Panc1 (cell line): ENCODE data around the gene HNRNPA1L2. TPM values are rescaled to one million over a fixed set of nuclear protein-coding genes. Genes with fewer than 3 reads are reported as not detected.

Source experiments
- ATAC-seq: fragments of 200-7000 bp; cut with Tn5 transposase; 2 replicates; pipeline ENCODE4 v1.9.1; 2020; ENCODE audit warnings: mild to moderate bottlenecking, moderate library complexity
- BruUV-seq: library from RNA; stranded (reverse); fragments of 400-500 nt; replicated peaks from 2 replicates; lab custom pipeline; 2021; lab: Mats Ljungman, UMichigan
- CTCF ChIA-PET: fragments of 300-600 bp; sonication (Branson Sonifier 250); formaldehyde crosslinking; loops from one replicate; lab custom pipeline; 2022; ENCODE audit warnings: antibody characterized with exemption; lab: Charles Lee
- POLR2A ChIA-PET: fragments of 300-600 bp; sonication (Branson Sonifier 250); formaldehyde crosslinking; loops from one replicate; lab custom pipeline; 2022; ENCODE audit warnings: antibody characterized with exemption; lab: Charles Lee
- DNase-seq: peaks from one replicate; pipeline ENCODE4 v3.0.0-alpha.2; 2010; ENCODE audit warnings: low read depth, low spot score
- H3K27ac ChIP-seq: 2 replicates; pipeline ENCODE4 v1.5.1; 2011; ENCODE audit warnings: mild to moderate bottlenecking, low read length, inconsistent platforms
- H3K27me3 ChIP-seq: fragments of 200-500 bp; sonication (Bioruptor generic); 2 replicates; pipeline ENCODE4 v1.6.0; 2014; ENCODE audit warnings: low read length, inconsistent platforms; ENCODE audit not compliant: control insufficient read depth, insufficient read depth
- H3K36me3 ChIP-seq: fragments of 200-500 bp; sonication (Bioruptor generic); 2 replicates; pipeline ENCODE4 v1.5.1; 2014; ENCODE audit warnings: inconsistent platforms, mild to moderate bottlenecking, low read length, moderate library complexity; ENCODE audit not compliant: control insufficient read depth, insufficient read depth
- H3K4me1 ChIP-seq: 2 replicates; pipeline ENCODE4 v1.5.1; 2011; ENCODE audit warnings: inconsistent platforms, mild to moderate bottlenecking, low read length, moderate library complexity; ENCODE audit not compliant: control insufficient read depth, insufficient read depth
- H3K4me3 ChIP-seq, 2 experiments: 2 replicates each; pipeline ENCODE4 v1.5.1; 2011 to 2012; ENCODE audit warnings: low read depth in 2 of 2, low read length in 2 of 2, mild to moderate bottlenecking in 2 of 2, inconsistent platforms in 1 of 2, moderate library complexity in 1 of 2
- H3K9me3 ChIP-seq: fragments of 200-500 bp; sonication (Bioruptor generic); 2 replicates; pipeline ENCODE4 v1.5.1; 2014; ENCODE audit warnings: low read depth, mild to moderate bottlenecking, inconsistent platforms, low read length, moderate library complexity; ENCODE audit not compliant: control insufficient read depth, insufficient read depth
- CTCF ChIP-seq: fragments of 450-650 bp; IDR thresholded peaks from 2 replicates; pipeline ENCODE4 v1.5.1; 2017; ENCODE audit warnings: mild to moderate bottlenecking
- POLR2AphosphoS5 ChIP-seq: IDR thresholded peaks from 2 replicates; pipeline ENCODE4 v1.6.1; 2012; ENCODE audit warnings: mild to moderate bottlenecking, low read depth, low read length, moderate library complexity
- REST ChIP-seq, 2 experiments: IDR thresholded peaks; 2 replicates each; pipeline ENCODE4 v1.6.1; 2011 to 2012; ENCODE audit warnings: low read depth in 2 of 2, control low read depth in 1 of 2, low read length in 1 of 2, mild to moderate bottlenecking in 1 of 2, moderate library complexity in 1 of 2; ENCODE audit not compliant: insufficient read depth in 1 of 2
- SIN3A ChIP-seq: IDR thresholded peaks from 2 replicates; pipeline ENCODE4 v1.6.1; 2012; ENCODE audit warnings: low read depth, mild to moderate bottlenecking, low read length, moderate library complexity, borderline replicate concordance; ENCODE audit not compliant: insufficient read depth
- TCF7L2 ChIP-seq: IDR thresholded peaks from 2 replicates; pipeline ENCODE4 v1.6.1; 2011; ENCODE audit warnings: mild to moderate bottlenecking, low read depth, low read length, inconsistent platforms
- in situ Hi-C: cut with HindIII; loops from 2 replicates; pipeline ENCODE4 v1.10.0; 2016; ENCODE audit warnings: low sequenced_read_pairs, low pct_unique_long_range_greater_than_20kb
- intact Hi-C: fragments of 100-400 bp; cut with micrococcal nuclease; formaldehyde crosslinking; loops from one replicate; pipeline ENCODE4 v1.10.0; 2022; ENCODE audit not compliant: unreplicated experiment
- total RNA-seq: library from RNA; stranded (reverse); gene quantifications from one replicate; pipeline ENCODE4 v1.2.1, GENCODE V29; 2021; ENCODE audit not compliant: unreplicated experiment

Gene HNRNPA1L2
- total RNA-seq, 1 experiment from 2014 or later = 3.2 TPM

- BruUV-seq = no TSS peak
- TF ChIP-seq SIN3A (no peak), TCF7L2 (no peak), CTCF (no peak), REST (IDR thresholded peaks at IDR 0.05; ENCODE audit: insufficient read depth in 1 of 2, low read depth in 2 of 2, low read length in 1 of 2) (no peak), POLR2AphosphoS5 (no peak)
- ATAC-seq = no peak
- H3K36me3 ChIP-seq = peaks cover 4% of the 10 kb centered on the region; the same call in 1 of the 2 replicates
- intact Hi-C loops (no loop called here), in situ Hi-C loops (no loop called here)
- POLR2A ChIA-PET = no interaction called here
- no peak overlapping the region for H3K27ac ChIP-seq
- H3K9me3 ChIP-seq = no peaks in the 10 kb centered on the region
- H3K4me3 ChIP-seq = no peak overlapping the region
- CTCF ChIA-PET = no interaction called here
- no peak for DNase-seq
- no peaks in the 10 kb centered on the region for H3K27me3 ChIP-seq
- no peaks in the 10 kb centered on the region for H3K4me1 ChIP-seq
Measured at GRCh38 chr13:52615134-52615801, 27.0 kb upstream of the HNRNPA1L2 start.

- intact Hi-C loops = no loop called here
- H3K27ac ChIP-seq = no peak overlapping the region
- no peaks in the 10 kb centered on the region for H3K27me3 ChIP-seq
- ATAC-seq = no peak
- H3K36me3 ChIP-seq = peaks cover 4% of the 10 kb centered on the region; the same call in 1 of the 2 replicates
- DNase-seq = no peak
- BruUV-seq = no TSS peak
- no peaks in the 10 kb centered on the region for H3K4me1 ChIP-seq
- CTCF ChIA-PET = no interaction called here
- in situ Hi-C loops = no loop called here
- H3K9me3 ChIP-seq = no peaks in the 10 kb centered on the region
- TF ChIP-seq CTCF = no peak
- TF ChIP-seq TCF7L2 = no peak
- no peak for TF ChIP-seq POLR2AphosphoS5
- TF ChIP-seq REST (IDR thresholded peaks at IDR 0.05; ENCODE audit: insufficient read depth in 1 of 2, low read depth in 2 of 2, low read length in 1 of 2) = no peak
- TF ChIP-seq SIN3A = no peak
- POLR2A ChIA-PET = no interaction called here
- no peak overlapping the region for H3K4me3 ChIP-seq
Measured at GRCh38 chr13:52615812-52616211, 26.4 kb upstream of the HNRNPA1L2 start.
